Spleen (tissue), 11 donors: ENCODE data around the gene HOMEZ. TPM values are rescaled to one million over a fixed set of nuclear protein-coding genes. Genes with fewer than 3 reads are reported as not detected.

Source experiments
- DNase-seq: peaks from one replicate; pipeline ENCODE4 v3.0.0-alpha.2; 2020
- H3K27ac ChIP-seq, 8 donors: fragments of 200-600 bp; sonication (generic) in 7 of 8; 1 replicate in 4 of 8; 2 replicates in 4 of 8; pipeline versions ENCODE4 v1.5.0 to v1.8.0; 2016 to 2021; ENCODE audit warnings: inconsistent platforms in 4 of 8, mild to moderate bottlenecking in 4 of 8, moderate library complexity in 1 of 8
- H3K27me3 ChIP-seq, 7 donors: fragments of 200-600 bp; sonication (generic) in 6 of 7; replicated peaks in 1 of 7; 1 replicate in 4 of 7; 2 replicates in 3 of 7; pipeline versions ENCODE4 v1.5.0 to v1.8.0; 2016 to 2021; ENCODE audit warnings: inconsistent platforms in 3 of 7, mild to moderate bottlenecking in 1 of 7
- H3K36me3 ChIP-seq, 6 donors: fragments of 200-600 bp; sonication (generic) in 5 of 6; 1 replicate in 4 of 6; 2 replicates in 2 of 6; pipeline versions ENCODE4 v1.5.0 to v1.8.0; 2016 to 2021; ENCODE audit warnings: inconsistent platforms in 2 of 6
- H3K4me1 ChIP-seq, 6 donors: fragments of 200-600 bp; sonication (generic) in 5 of 6; 1 replicate in 3 of 6; 2 replicates in 3 of 6; pipeline versions ENCODE4 v1.5.0 to v1.8.0; 2016 to 2021; ENCODE audit warnings: inconsistent platforms in 3 of 6
- H3K4me3 ChIP-seq, 8 donors: fragments of 200-600 bp; sonication (generic) in 7 of 8; 1 replicate in 4 of 8; 2 replicates in 4 of 8; pipeline versions ENCODE4 v1.5.0 to v1.8.0; 2016 to 2021; ENCODE audit warnings: inconsistent platforms in 4 of 8, mild to moderate bottlenecking in 4 of 8, moderate library complexity in 2 of 8
- H3K9me3 ChIP-seq, 8 donors: fragments of 200-600 bp; sonication (generic) in 7 of 8; 1 replicate in 4 of 8; 2 replicates in 4 of 8; pipeline versions ENCODE4 v1.5.0 to v1.8.0; 2016 to 2021; ENCODE audit warnings: inconsistent platforms in 4 of 8
- CTCF ChIP-seq, 11 experiments: fragments of 200-600 bp in 7 of 11; fragments of 450-650 bp in 4 of 11; sonication (generic) in 4 of 11; IDR thresholded peaks in 8 of 11; conservative IDR thresholded peaks in 3 of 11; 1 replicate in 7 of 11; 2 replicates in 4 of 11; pipeline versions ENCODE4 v1.4.0 to v1.8.0; 2016 to 2021; ENCODE audit warnings: antibody characterized with exemption in 11 of 11, inconsistent platforms in 4 of 11, mild to moderate bottlenecking in 1 of 11
- POLR2A ChIP-seq, 3 donors: fragments of 450-650 bp; IDR thresholded peaks; one replicate each; pipeline ENCODE4 v1.5.1; 2017; ENCODE audit warnings: antibody characterized with exemption in 3 of 3, mild to moderate bottlenecking in 1 of 3
- POLR2AphosphoS5 ChIP-seq, 3 donors: sonication (generic); formaldehyde crosslinking; IDR thresholded peaks; one replicate each; pipeline ENCODE4 v1.5.1; 2017; ENCODE audit warnings: antibody characterized with exemption in 3 of 3
- WGBS, 5 donors: extraction: QIAGEN DNeasy Blood & Tissue Kit in 3 of 5; methylation state at CpG; one replicate each; pipeline versions ENCODE4 v1.1.5 to v1.1.7; 2013 to 2018; 5-methylcytosine and 5-hydroxymethylcytosine counted together
- intact Hi-C: fragments of 100-400 bp; cut with DNase I; formaldehyde crosslinking; loops from one replicate; pipeline ENCODE4 v1.15.0; 2023; ENCODE audit warnings: low total_unique reads
- polyA plus RNA-seq, 3 donors: library from polyadenylated mRNA; stranded (reverse); fragments of 200-250 nt; gene quantifications; one replicate each; pipeline ENCODE4 v1.2.1, GENCODE V29; 2013
- total RNA-seq, 7 donors: library from RNA; depleted of rRNA in 3 of 7; stranded (reverse); fragments of >200 nt in 3 of 7; fragmentation: NEBNext Ultra II Directional in 4 of 7; extraction: Animal tissue kit (Norgen Biotek cat#: 25700) in 4 of 7; gene quantifications; one replicate each; pipeline versions ENCODE4 v1.1.0 to v1.2.1, GENCODE V29; 2016 to 2021
- donor health status: healthy with polysubstance abuse.
- donor health status: DM: no; HTN: no; CAD: no; lungs with moderate emphysema.
- donor health status: DM: no; HTN: no; CAD: no.
- donor health status: Bipolar disorder and iron deficiency.
- donor health status: healthy.
- donor health status: DM: no; HTN: no; CAD: no.
- donor health status: DM: yes; HTN: yes; CAD: no.

The HOMEZ gene
- total and polyA plus RNA-seq, 10 donors = 3.1 to 13.0 (median 8.5) TPM

- intact Hi-C loops = loop anchor here (10.0 kb wide), 2 partner anchors 144 to 244 kb away; partner anchors contain the start of genes AP1G2 and NGDN
- peak within 1 kb of the TSS; percentile 93 to 98 (median 96) for H3K27ac ChIP-seq
- H3K9me3 ChIP-seq = no peaks in the 10 kb centered on the region
- H3K4me3 ChIP-seq = peak within 1 kb of the TSS; percentile 61 to 96 (median 85)
- H3K36me3 ChIP-seq = peaks cover 8 to 47% (median 28%) of the 10 kb centered on the region in 6 donors
- H3K27me3 ChIP-seq = no peaks in the 10 kb centered on the region
- WGBS, 5 donors = 3 to 17% (median 4%) methylated on average over 10 to 63 of the region's 63 CpGs
- TF ChIP-seq CTCF (IDR thresholded peaks at IDR 0.05 in 8 of 11, conservative IDR thresholded peaks at IDR 0.05 in 3 of 11) = peak in 1 of 11 experiments; percentile 16
- TF ChIP-seq POLR2A (IDR thresholded peaks at IDR 0.05) = peak in 1 of 3 donors; percentile 68
- TF ChIP-seq POLR2AphosphoS5 (IDR thresholded peaks at IDR 0.05) = peak; percentile 89 to 93 (median 91)
- peak; percentile 98 for DNase-seq
- H3K4me1 ChIP-seq = peaks cover 15 to 39% (median 31%) of the 10 kb centered on the region in 6 donors
Measured at GRCh38 chr14:23320584-23321571, 34.9 kb upstream of the HOMEZ start, which contains the start of gene PABPN1. TSS of gene PABPN1 (plus strand) at chr14:23321457. CDS start at chr14:23321470, 13 bp downstream.

- intact Hi-C loops = loop anchor here (10.0 kb wide), 2 partner anchors 145 to 245 kb away; partner anchors contain the start of genes AP1G2 and NGDN
- no peak for DNase-seq
- H3K4me3 ChIP-seq = peak overlapping the region in 7 of 8 donors; percentile 10 to 96 (median 43)
Measured at GRCh38 chr14:23319746-23320583, 34.0 kb upstream of the HOMEZ start.

GRCh38 chr14:23316300-23316699 lies 30.4 kb upstream of the HOMEZ start:
- H3K36me3 ChIP-seq = peaks cover 0 to 29% (median 0%) of the 10 kb centered on the region in 6 donors
- intact Hi-C loops = no loop called here
- WGBS, 5 donors = 89 to 95% (median 92%) methylated on average over 5 of the region's 5 CpGs

More at GRCh38 chr14:23319746-23320583, 34.0 kb upstream of the HOMEZ start:
- TF ChIP-seq POLR2AphosphoS5 (IDR thresholded peaks at IDR 0.05) (no peak), POLR2A (IDR thresholded peaks at IDR 0.05) (no peak), CTCF (IDR thresholded peaks at IDR 0.05 in 8 of 11, conservative IDR thresholded peaks at IDR 0.05 in 3 of 11) (no peak)
- no peaks in the 10 kb centered on the region for H3K9me3 ChIP-seq
- H3K4me1 ChIP-seq = peaks cover 15 to 39% (median 31%) of the 10 kb centered on the region in 6 donors
- WGBS, 5 donors = 70 to 82% (median 73%) methylated on average over 17 of the region's 17 CpGs
- peak overlapping the region; percentile 87 to 98 (median 96) for H3K27ac ChIP-seq
- H3K27me3 ChIP-seq = no peaks in the 10 kb centered on the region
- H3K36me3 ChIP-seq = peaks cover 8 to 42% (median 20%) of the 10 kb centered on the region in 6 donors

More at GRCh38 chr14:23316300-23316699, 30.4 kb upstream of the HOMEZ start:
- H3K27ac ChIP-seq = no peak overlapping the region
- no peaks in the 10 kb centered on the region for H3K9me3 ChIP-seq
- TF ChIP-seq POLR2AphosphoS5 (IDR thresholded peaks at IDR 0.05) (no peak), CTCF (IDR thresholded peaks at IDR 0.05 in 8 of 11, conservative IDR thresholded peaks at IDR 0.05 in 3 of 11) (no peak), POLR2A (IDR thresholded peaks at IDR 0.05) (no peak)
- no peak overlapping the region for H3K4me3 ChIP-seq
- no peak for DNase-seq
- peaks cover 0 to 9% (median 7%) of the 10 kb centered on the region in 6 donors for H3K4me1 ChIP-seq
- H3K27me3 ChIP-seq = no peaks in the 10 kb centered on the region
